NCI-H524 treated with DMSO at 0.1 percent for 48 hours (cell line): ENCODE results near the gene AGTRAP.
A peak's percentile ranks its signal among the peaks of the same experiment; 100 is the strongest.

Experiments
- DNase-seq: peaks from one replicate; lab custom pipeline; 2025; lab: John Stamatoyannopoulos, UW

The AGTRAP gene

GRCh38 chr1:11735854-11736745 lies at the start of gene AGTRAP:
Gene AGTRAP (plus strand): TSS chr1:11736136. CDS start chr1:11736209, 73 bp downstream.
- DNase-seq, result peak; percentile 37

GRCh38 chr1:11688506-11688905 lies 47.4 kb upstream of the AGTRAP start:
- DNase-seq, result no peak

GRCh38 chr1:11690397-11691301 lies 45.3 kb upstream of the AGTRAP start:
- no peak for DNase-seq

- DNase-seq, result no peak
These were observed 44.5 kb upstream of the AGTRAP start, which contains the start of gene DRAXIN for GRCh38 chr1:11691302-11691914. Gene DRAXIN (plus strand): TSS chr1:11691710. CDS start chr1:11706259, 14,549 bp downstream.

GRCh38 chr1:11691928-11692711 lies 43.8 kb upstream of the AGTRAP start:
- DNase-seq, result no peak

- no peak for DNase-seq
These were observed 42.8 kb upstream of the AGTRAP start for GRCh38 chr1:11693024-11693590.

- no peak for DNase-seq
These were observed 42.0 kb upstream of the AGTRAP start for GRCh38 chr1:11693917-11694316.

GRCh38 chr1:11695861-11696260 lies 40.1 kb upstream of the AGTRAP start:
- DNase-seq, result no peak

- no peak for DNase-seq
These were observed 38.6 kb upstream of the AGTRAP start for GRCh38 chr1:11697188-11697892.

- no peak for DNase-seq
These were observed 38.1 kb upstream of the AGTRAP start for GRCh38 chr1:11697893-11698210.

GRCh38 chr1:11700601-11701467 lies 35.1 kb upstream of the AGTRAP start:
- DNase-seq, result peak; percentile 73

GRCh38 chr1:11701551-11701961 lies 34.4 kb upstream of the AGTRAP start:
- no peak for DNase-seq

GRCh38 chr1:11701981-11702803 lies 33.7 kb upstream of the AGTRAP start:
- no peak for DNase-seq

- DNase-seq, result no peak
These were observed 32.4 kb upstream of the AGTRAP start for GRCh38 chr1:11703357-11704193.

- no peak for DNase-seq
These were observed 31.8 kb upstream of the AGTRAP start for GRCh38 chr1:11704194-11704529.

- no peak for DNase-seq
These were observed 31.1 kb upstream of the AGTRAP start for GRCh38 chr1:11704691-11705475.

GRCh38 chr1:11705596-11705995 lies 30.3 kb upstream of the AGTRAP start:
- no peak for DNase-seq
